Endodermal cell (in vitro differentiated cells): ENCODE results near the gene TSC22D4. TPM values are rescaled to one million over a fixed set of nuclear protein-coding genes. Genes with fewer than 3 reads are reported as not detected.

Source experiments
- DNase-seq: peaks from one replicate; pipeline ENCODE4 v3.0.0-alpha.2; 2017
- H3K27ac ChIP-seq: 2 replicates; pipeline ENCODE4 v1.5.1; 2013; ENCODE audit warnings: mild to moderate bottlenecking, low read depth, low read length, moderate library complexity
- H3K27me3 ChIP-seq: 2 replicates; pipeline ENCODE4 v1.6.1; 2013; ENCODE audit warnings: mild to moderate bottlenecking, low read length, moderate library complexity; ENCODE audit not compliant: insufficient read depth, control insufficient read depth, poor library complexity, severe bottlenecking
- H3K36me3 ChIP-seq: 2 replicates; pipeline ENCODE4 v1.7.0; 2013; ENCODE audit warnings: mild to moderate bottlenecking, low read length, moderate library complexity; ENCODE audit not compliant: control insufficient read depth, insufficient read depth
- H3K4me1 ChIP-seq: one replicate; pipeline ENCODE4 v1.7.0; 2013; ENCODE audit warnings: low read length; ENCODE audit not compliant: control insufficient read depth, insufficient read depth
- H3K4me3 ChIP-seq: 2 replicates; pipeline ENCODE4 v1.5.1; 2013; ENCODE audit warnings: mild to moderate bottlenecking, low read length, moderate library complexity
- H3K9ac ChIP-seq: 2 replicates; pipeline ENCODE4 v1.6.1; 2013; ENCODE audit warnings: mild to moderate bottlenecking, low read length, moderate library complexity; ENCODE audit not compliant: poor library complexity, severe bottlenecking; ENCODE audit errors: extremely low read depth
- H3K9me3 ChIP-seq: 2 replicates; pipeline ENCODE4 v1.6.1; 2013; ENCODE audit warnings: mild to moderate bottlenecking, low read length, moderate library complexity; ENCODE audit not compliant: control insufficient read depth
- H3K27ac Mint-ChIP-seq: 2 replicates; pipeline ENCODE4 v1.8.0; 2020; ENCODE audit warnings: mixed read lengths
- H3K27me3 Mint-ChIP-seq: 2 replicates; pipeline ENCODE4 v1.8.0; 2021; ENCODE audit warnings: mild to moderate bottlenecking, mixed read lengths; ENCODE audit not compliant: insufficient read depth
- H3K36me3 Mint-ChIP-seq: 2 replicates; pipeline ENCODE4 v1.8.0; 2020; ENCODE audit warnings: low read depth, mixed read lengths
- H3K4me1 Mint-ChIP-seq: 2 replicates; pipeline ENCODE4 v1.8.0; 2020; ENCODE audit warnings: mixed read lengths
- H3K4me3 Mint-ChIP-seq: 2 replicates; pipeline ENCODE4 v1.8.0; 2020; ENCODE audit warnings: mild to moderate bottlenecking, moderate library complexity, mixed read lengths
- H3K9me3 Mint-ChIP-seq: 2 replicates; pipeline ENCODE4 v1.8.0; 2020; ENCODE audit warnings: mild to moderate bottlenecking, mixed read lengths
- WGBS, 2 experiments: methylation state at CpG; one replicate each; pipeline versions ENCODE4 v1.1.5 to v1.1.7; 2013; ENCODE audit warnings: missing lambda C conversion rate in 2 of 2, mixed read lengths in 1 of 2; ENCODE audit not compliant: insufficient coverage in 1 of 2, insufficient read length in 1 of 2; 5-methylcytosine and 5-hydroxymethylcytosine counted together
- total RNA-seq, 2 donors: library from RNA; stranded (reverse); fragmentation: NEBNext Ultra II Directional in 1 of 2; extraction: Animal tissue kit (Norgen Biotek cat#: 25700) in 1 of 2; gene quantifications; 2 replicates in 1 of 2; 3 replicates in 1 of 2; pipeline ENCODE4 v1.2.1, GENCODE V29; 2021
- TF ChIP-seq, protein P1 (sequence below): fragments of 200-600 bp; sonication (generic); conservative IDR thresholded peaks from 2 replicates; pipeline ENCODE4 v1.5.0; 2021; ENCODE audit warnings: antibody characterized with exemption, mild to moderate bottlenecking

Gene TSC22D4
- total RNA-seq, 2 donors from 2014 or later, result 30.9 to 35.2 TPM

DNA sequence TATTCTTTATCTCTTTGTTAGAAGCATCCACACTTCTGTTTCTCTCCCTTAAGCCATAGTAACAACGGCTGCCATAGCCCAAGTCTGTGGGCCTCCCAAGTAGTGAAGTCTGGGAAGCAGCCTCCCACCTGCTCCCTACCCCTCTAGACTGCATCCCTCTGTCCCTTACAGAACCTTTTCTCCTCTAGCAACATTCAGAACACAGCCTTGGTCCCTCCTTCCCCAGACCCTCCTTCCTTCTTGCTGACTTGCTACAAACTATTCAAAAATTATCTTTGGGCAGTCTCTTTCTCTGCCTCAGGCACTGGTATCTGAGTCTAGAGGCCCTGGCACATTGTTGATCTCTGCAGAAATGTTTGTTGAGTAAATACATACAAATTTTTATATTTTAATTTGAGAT lies 2.5 kb upstream of the TSC22D4 start:
- Histone ChIP-seq H3K9me3 (no peaks in the 10 kb centered on the region), H3K27ac (no peak overlapping the region), H3K27me3 (no peaks in the 10 kb centered on the region), H3K4me1 (peaks cover 4% of the 10 kb centered on the region), H3K4me3 (no peak overlapping the region), H3K9ac (no peak overlapping the region), H3K36me3 (no peaks in the 10 kb centered on the region)
- WGBS, 2 experiments, result 86 to 100% methylated on average over 1 of the region's 1 CpG
- Mint-ChIP-seq H3K9me3 (no peaks in the 10 kb centered on the region), H3K36me3 (no peaks in the 10 kb centered on the region), H3K4me1 (peaks cover 20% of the 10 kb centered on the region), H3K27ac (no peak overlapping the region), H3K4me3 (no peak overlapping the region), H3K27me3 (no peaks in the 10 kb centered on the region)
- TF ChIP-seq, protein P1, sequence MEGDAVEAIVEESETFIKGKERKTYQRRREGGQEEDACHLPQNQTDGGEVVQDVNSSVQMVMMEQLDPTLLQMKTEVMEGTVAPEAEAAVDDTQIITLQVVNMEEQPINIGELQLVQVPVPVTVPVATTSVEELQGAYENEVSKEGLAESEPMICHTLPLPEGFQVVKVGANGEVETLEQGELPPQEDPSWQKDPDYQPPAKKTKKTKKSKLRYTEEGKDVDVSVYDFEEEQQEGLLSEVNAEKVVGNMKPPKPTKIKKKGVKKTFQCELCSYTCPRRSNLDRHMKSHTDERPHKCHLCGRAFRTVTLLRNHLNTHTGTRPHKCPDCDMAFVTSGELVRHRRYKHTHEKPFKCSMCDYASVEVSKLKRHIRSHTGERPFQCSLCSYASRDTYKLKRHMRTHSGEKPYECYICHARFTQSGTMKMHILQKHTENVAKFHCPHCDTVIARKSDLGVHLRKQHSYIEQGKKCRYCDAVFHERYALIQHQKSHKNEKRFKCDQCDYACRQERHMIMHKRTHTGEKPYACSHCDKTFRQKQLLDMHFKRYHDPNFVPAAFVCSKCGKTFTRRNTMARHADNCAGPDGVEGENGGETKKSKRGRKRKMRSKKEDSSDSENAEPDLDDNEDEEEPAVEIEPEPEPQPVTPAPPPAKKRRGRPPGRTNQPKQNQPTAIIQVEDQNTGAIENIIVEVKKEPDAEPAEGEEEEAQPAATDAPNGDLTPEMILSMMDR, result no peak
- no peak for DNase-seq

DNA sequence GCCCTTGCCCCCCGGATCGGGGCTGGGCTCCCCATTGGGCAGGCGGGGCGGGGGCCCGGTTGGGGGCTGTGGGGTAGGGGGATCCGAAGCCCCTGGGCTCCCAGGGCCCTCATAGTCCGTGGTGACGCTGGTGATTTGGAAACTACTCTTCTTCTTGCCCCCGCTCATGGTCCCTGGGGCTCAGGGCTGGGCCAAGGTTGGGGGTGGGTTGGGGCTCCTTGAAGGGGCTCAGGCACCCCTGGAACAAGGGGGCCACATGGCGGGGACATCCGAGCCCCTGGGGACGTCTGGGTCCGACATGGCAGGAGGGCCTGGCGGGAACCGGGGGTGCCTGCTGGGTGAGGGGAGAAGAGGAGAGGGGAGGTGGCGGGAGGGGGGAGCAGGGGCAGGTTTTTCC lies 1.1 kb downstream of the TSC22D4 start:
- peaks cover 13% of the 10 kb centered on the region for H3K36me3 Mint-ChIP-seq
- no peaks in the 10 kb centered on the region for H3K27me3 Mint-ChIP-seq
- H3K9me3 ChIP-seq, result no peaks in the 10 kb centered on the region
- H3K36me3 ChIP-seq, result peaks cover 7% of the 10 kb centered on the region
- peaks cover 11% of the 10 kb centered on the region for H3K4me1 Mint-ChIP-seq
- 37% methylated on average over 16 of the region's 16 CpGs; no CpG with 5 or more reads in 1 of the 2 experiments for WGBS, 2 experiments
- H3K4me3 Mint-ChIP-seq, result peak overlapping the region; percentile 76
- peak overlapping the region; percentile 88 for H3K4me3 ChIP-seq
- H3K27ac ChIP-seq, result no peak overlapping the region
- DNase-seq, result no peak
- H3K9me3 Mint-ChIP-seq, result no peaks in the 10 kb centered on the region
- H3K27me3 ChIP-seq, result no peaks in the 10 kb centered on the region
- peak overlapping the region; percentile 68 for H3K9ac ChIP-seq
- H3K4me1 ChIP-seq, result no peaks in the 10 kb centered on the region
- TF ChIP-seq, protein P1, result no peak
- H3K27ac Mint-ChIP-seq, result no peak overlapping the region

- Mint-ChIP-seq H3K4me3 (peak overlapping the region; percentile 76), H3K4me1 (peaks cover 11% of the 10 kb centered on the region), H3K36me3 (peaks cover 13% of the 10 kb centered on the region), H3K27me3 (no peaks in the 10 kb centered on the region), H3K9me3 (no peaks in the 10 kb centered on the region), H3K27ac (no peak overlapping the region)
- peaks cover 7% of the 10 kb centered on the region for H3K36me3 ChIP-seq
- DNase-seq, result peak; percentile 81
- H3K4me1 ChIP-seq, result no peaks in the 10 kb centered on the region
- TF ChIP-seq, protein P1, result peak; percentile 61
- no peaks in the 10 kb centered on the region for H3K27me3 ChIP-seq
- WGBS, 2 experiments, result 78 to 89% methylated on average over 13 to 30 of the region's 30 CpGs
- no peak overlapping the region for H3K27ac ChIP-seq
- H3K9ac ChIP-seq, result no peak overlapping the region
- H3K4me3 ChIP-seq, result peak overlapping the region; percentile 88
- H3K9me3 ChIP-seq, result no peaks in the 10 kb centered on the region
Observed at GRCh38 chr7:100476903-100477870, 1.8 kb downstream of the TSC22D4 start.
